Sigmoid colon (tissue), 7 donors: ENCODE measurements around the gene SNRNP200. TPM values are rescaled to one million over a fixed set of nuclear protein-coding genes. Genes with fewer than 3 reads are reported as not detected.
A peak's percentile ranks its signal among the peaks of the same experiment; 100 is the strongest.

Source experiments
- DNase-seq: peaks from one replicate; pipeline ENCODE4 v3.0.0-alpha.2; 2019
- H3K27ac ChIP-seq, 4 donors: fragments of 200-600 bp; sonication (generic); one replicate each; pipeline ENCODE4 v1.5.1; 2016 to 2019; ENCODE audit warnings: mild to moderate bottlenecking in 1 of 4
- H3K27me3 ChIP-seq, 3 donors: fragments of 200-600 bp; sonication (generic); one replicate each; pipeline ENCODE4 v1.5.1; 2019; ENCODE audit warnings: mild to moderate bottlenecking in 1 of 3
- H3K36me3 ChIP-seq, 4 donors: fragments of 200-600 bp; sonication (generic); one replicate each; pipeline ENCODE4 v1.5.1; 2016 to 2019
- H3K4me1 ChIP-seq, 4 donors: fragments of 200-600 bp; sonication (generic); one replicate each; pipeline ENCODE4 v1.5.1; 2017 to 2019
- H3K4me3 ChIP-seq, 4 donors: fragments of 200-600 bp; sonication (generic); one replicate each; pipeline ENCODE4 v1.5.1; 2017 to 2019; ENCODE audit warnings: mild to moderate bottlenecking in 2 of 4, moderate library complexity in 1 of 4
- H3K9me3 ChIP-seq, 4 donors: fragments of 200-600 bp in 3 of 4; sonication (generic) in 3 of 4; one replicate each; pipeline versions ENCODE4 v1.5.1 to v1.6.1; 2013 to 2019
- EP300 ChIP-seq, 4 donors: sonication (generic); formaldehyde crosslinking; IDR thresholded peaks; one replicate each; pipeline ENCODE4 v1.6.1; 2017; ENCODE audit warnings: antibody characterized with exemption in 4 of 4
- POLR2A ChIP-seq, 2 donors: fragments of 450-650 bp; IDR thresholded peaks; one replicate each; pipeline ENCODE4 v1.6.1; 2016; ENCODE audit warnings: antibody characterized with exemption in 2 of 2, mild to moderate bottlenecking in 2 of 2, moderate library complexity in 2 of 2
- POLR2AphosphoS5 ChIP-seq, 4 donors: sonication (generic); formaldehyde crosslinking; IDR thresholded peaks; one replicate each; pipeline ENCODE4 v1.6.1; 2017; ENCODE audit warnings: antibody characterized with exemption in 4 of 4
- WGBS, 2 donors: extraction: QIAGEN DNeasy Blood & Tissue Kit; methylation state at CpG; one replicate each; pipeline ENCODE4 v1.1.7; 2013; 5-methylcytosine and 5-hydroxymethylcytosine counted together
- intact Hi-C: fragments of 100-400 bp; cut with DNase I; formaldehyde crosslinking; loops from one replicate; pipeline ENCODE4 v1.15.1; 2023
- polyA plus RNA-seq, 3 donors: library from polyadenylated mRNA; stranded (reverse); fragments of 200-250 nt; gene quantifications; one replicate each; pipeline ENCODE4 v1.2.3, GENCODE V29; 2013
- total RNA-seq, 4 donors: library from RNA; depleted of rRNA; stranded (reverse); fragments of >200 nt; gene quantifications; one replicate each; pipeline ENCODE4 v1.1.0, GENCODE V29; 2016
- TF ChIP-seq, protein P1 (sequence below), 4 experiments: fragments of 450-650 bp in 3 of 4; fragments of 200-600 bp in 1 of 4; IDR thresholded peaks; one replicate each; pipeline ENCODE4 v1.5.1; 2016 to 2019; ENCODE audit warnings: antibody characterized with exemption in 4 of 4, mild to moderate bottlenecking in 3 of 4, moderate library complexity in 2 of 4
- donor health status: healthy with polysubstance abuse.
- donor health status: Bipolar disorder and iron deficiency.
- donor health status: healthy.

Gene SNRNP200
- total and polyA plus RNA-seq, 7 donors: 26.8 to 86.5 (median 78.9) TPM

GRCh38 chr2:96251721-96252292 lies 53.5 kb downstream of the SNRNP200 start:
- Histone ChIP-seq H3K9me3 (no peaks in the 10 kb centered on the region), H3K36me3 (peaks cover 11 to 47% (median 37%) of the 10 kb centered on the region in 4 donors), H3K27ac (peak overlapping the region in 3 of 4 donors; percentile 10 to 33 (median 33)), H3K4me3 (no peak overlapping the region), H3K4me1 (peaks cover 0 to 20% (median 8%) of the 10 kb centered on the region in 4 donors), H3K27me3 (no peaks in the 10 kb centered on the region)
- 74 to 78% methylated on average over 6 of the region's 6 CpGs for WGBS, 2 donors
- TF ChIP-seq, protein P1, sequence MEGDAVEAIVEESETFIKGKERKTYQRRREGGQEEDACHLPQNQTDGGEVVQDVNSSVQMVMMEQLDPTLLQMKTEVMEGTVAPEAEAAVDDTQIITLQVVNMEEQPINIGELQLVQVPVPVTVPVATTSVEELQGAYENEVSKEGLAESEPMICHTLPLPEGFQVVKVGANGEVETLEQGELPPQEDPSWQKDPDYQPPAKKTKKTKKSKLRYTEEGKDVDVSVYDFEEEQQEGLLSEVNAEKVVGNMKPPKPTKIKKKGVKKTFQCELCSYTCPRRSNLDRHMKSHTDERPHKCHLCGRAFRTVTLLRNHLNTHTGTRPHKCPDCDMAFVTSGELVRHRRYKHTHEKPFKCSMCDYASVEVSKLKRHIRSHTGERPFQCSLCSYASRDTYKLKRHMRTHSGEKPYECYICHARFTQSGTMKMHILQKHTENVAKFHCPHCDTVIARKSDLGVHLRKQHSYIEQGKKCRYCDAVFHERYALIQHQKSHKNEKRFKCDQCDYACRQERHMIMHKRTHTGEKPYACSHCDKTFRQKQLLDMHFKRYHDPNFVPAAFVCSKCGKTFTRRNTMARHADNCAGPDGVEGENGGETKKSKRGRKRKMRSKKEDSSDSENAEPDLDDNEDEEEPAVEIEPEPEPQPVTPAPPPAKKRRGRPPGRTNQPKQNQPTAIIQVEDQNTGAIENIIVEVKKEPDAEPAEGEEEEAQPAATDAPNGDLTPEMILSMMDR (IDR thresholded peaks at IDR 0.05): no peak
- TF ChIP-seq POLR2AphosphoS5 (IDR thresholded peaks at IDR 0.05): no peak
- TF ChIP-seq POLR2A (IDR thresholded peaks at IDR 0.05): no peak
- TF ChIP-seq EP300 (IDR thresholded peaks at IDR 0.05): no peak
- peak; percentile 75 for DNase-seq
- intact Hi-C loops: no loop called here

GRCh38 chr2:96250188-96250587 lies 55.2 kb downstream of the SNRNP200 start:
- peaks cover 11 to 36% (median 28%) of the 10 kb centered on the region in 4 donors for H3K36me3 ChIP-seq
- WGBS, 2 donors: 91 to 94% methylated on average over 6 of the region's 6 CpGs
- peaks cover 0 to 20% (median 8%) of the 10 kb centered on the region in 4 donors for H3K4me1 ChIP-seq
- no peak for TF ChIP-seq POLR2AphosphoS5 (IDR thresholded peaks at IDR 0.05)
- TF ChIP-seq POLR2A (IDR thresholded peaks at IDR 0.05): no peak
- TF ChIP-seq, protein P1 (IDR thresholded peaks at IDR 0.05): no peak
- TF ChIP-seq EP300 (IDR thresholded peaks at IDR 0.05): no peak
- intact Hi-C loops: no loop called here
- peak overlapping the region in 1 of 4 donors; percentile 11 for H3K27ac ChIP-seq
- H3K4me3 ChIP-seq: no peak overlapping the region
- DNase-seq: peak; percentile 37
- no peaks in the 10 kb centered on the region for H3K27me3 ChIP-seq
- no peaks in the 10 kb centered on the region for H3K9me3 ChIP-seq

- Histone ChIP-seq H3K9me3 (no peaks in the 10 kb centered on the region), H3K27ac (peak overlapping the region in 1 of 4 donors; percentile 11), H3K36me3 (peaks cover 11 to 31% (median 24%) of the 10 kb centered on the region in 4 donors), H3K27me3 (no peaks in the 10 kb centered on the region), H3K4me1 (peaks cover 0 to 20% (median 8%) of the 10 kb centered on the region in 4 donors), H3K4me3 (no peak overlapping the region)
- 91 to 93% methylated on average over 9 of the region's 9 CpGs for WGBS, 2 donors
- TF ChIP-seq EP300 (IDR thresholded peaks at IDR 0.05): no peak
- TF ChIP-seq, protein P1 (IDR thresholded peaks at IDR 0.05): no peak
- no peak for TF ChIP-seq POLR2A (IDR thresholded peaks at IDR 0.05)
- no peak for TF ChIP-seq POLR2AphosphoS5 (IDR thresholded peaks at IDR 0.05)
- peak; percentile 70 for DNase-seq
- intact Hi-C loops: no loop called here
Observed at GRCh38 chr2:96249654-96250053, 55.7 kb downstream of the SNRNP200 start.

DNA sequence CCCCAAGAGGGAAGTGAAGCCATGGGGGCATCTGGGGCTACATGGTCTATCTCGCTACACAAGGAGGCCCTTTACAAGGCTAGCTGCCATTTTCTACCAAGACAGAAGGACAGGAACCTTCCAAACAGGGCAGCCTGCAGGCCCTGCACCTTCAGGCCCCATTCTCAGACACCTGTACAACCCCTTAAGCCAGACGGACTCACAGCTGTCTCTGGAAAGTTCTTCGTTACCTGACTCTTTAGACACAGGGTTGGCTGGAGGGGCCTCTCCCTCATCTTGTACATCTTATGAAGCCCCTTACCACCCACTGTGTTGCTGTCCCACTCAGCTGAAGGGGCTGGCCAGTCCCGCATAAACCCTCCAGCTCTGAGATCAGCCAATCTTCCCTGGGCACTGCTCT lies 56.7 kb downstream of the SNRNP200 start:
- TF ChIP-seq, protein P1 (IDR thresholded peaks at IDR 0.05): no peak
- TF ChIP-seq POLR2AphosphoS5 (IDR thresholded peaks at IDR 0.05): no peak
- TF ChIP-seq POLR2A (IDR thresholded peaks at IDR 0.05): no peak
- peaks cover 0 to 20% (median 8%) of the 10 kb centered on the region in 4 donors for H3K4me1 ChIP-seq
- peaks cover 5 to 20% (median 14%) of the 10 kb centered on the region in 4 donors for H3K36me3 ChIP-seq
- H3K27ac ChIP-seq: no peak overlapping the region
- intact Hi-C loops: no loop called here
- WGBS, 2 donors: 93 to 95% methylated on average over 4 of the region's 4 CpGs
- no peak overlapping the region for H3K4me3 ChIP-seq
- peak; percentile 38 for DNase-seq
- H3K27me3 ChIP-seq: no peaks in the 10 kb centered on the region
- H3K9me3 ChIP-seq: no peaks in the 10 kb centered on the region
